ENCODE measurements around the gene HSD3B2.

DNA sequence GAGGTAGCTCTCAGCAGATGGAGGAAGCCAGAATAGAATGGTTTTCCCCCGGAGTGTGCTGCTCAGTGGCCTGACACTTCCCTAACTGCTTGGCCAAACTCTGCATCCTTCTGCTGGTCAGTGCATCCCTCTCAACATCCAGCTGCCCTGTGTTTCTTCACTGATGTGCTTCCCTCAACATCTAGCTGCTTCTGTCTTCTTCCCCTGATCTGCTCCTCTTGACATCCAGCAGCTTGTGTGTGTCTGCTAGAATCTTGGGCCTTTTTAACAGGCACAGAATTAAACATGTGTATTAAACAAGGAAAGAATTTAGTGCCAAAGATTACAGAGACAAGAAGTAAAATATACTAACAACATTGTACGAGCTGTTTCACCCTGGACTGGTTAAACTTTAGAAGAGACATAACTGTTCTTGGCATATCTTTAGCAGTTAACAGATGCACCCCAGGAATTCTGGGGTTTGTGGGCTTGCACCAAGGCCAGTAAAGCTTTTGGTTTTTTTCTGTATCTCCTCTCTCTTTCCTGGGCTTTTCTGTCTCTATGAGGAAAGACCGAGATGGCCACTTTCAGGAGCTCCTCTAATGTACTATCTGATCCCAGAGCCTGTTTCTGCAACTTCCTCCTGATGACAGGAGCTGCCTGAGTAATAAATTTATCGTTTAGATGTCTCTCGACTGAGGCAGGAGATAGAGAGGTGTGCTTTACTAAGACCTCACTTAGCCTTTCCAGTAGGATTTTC, 57.3 kb downstream of the HSD3B2 start:
- TF ChIP-seq, protein P1, sequence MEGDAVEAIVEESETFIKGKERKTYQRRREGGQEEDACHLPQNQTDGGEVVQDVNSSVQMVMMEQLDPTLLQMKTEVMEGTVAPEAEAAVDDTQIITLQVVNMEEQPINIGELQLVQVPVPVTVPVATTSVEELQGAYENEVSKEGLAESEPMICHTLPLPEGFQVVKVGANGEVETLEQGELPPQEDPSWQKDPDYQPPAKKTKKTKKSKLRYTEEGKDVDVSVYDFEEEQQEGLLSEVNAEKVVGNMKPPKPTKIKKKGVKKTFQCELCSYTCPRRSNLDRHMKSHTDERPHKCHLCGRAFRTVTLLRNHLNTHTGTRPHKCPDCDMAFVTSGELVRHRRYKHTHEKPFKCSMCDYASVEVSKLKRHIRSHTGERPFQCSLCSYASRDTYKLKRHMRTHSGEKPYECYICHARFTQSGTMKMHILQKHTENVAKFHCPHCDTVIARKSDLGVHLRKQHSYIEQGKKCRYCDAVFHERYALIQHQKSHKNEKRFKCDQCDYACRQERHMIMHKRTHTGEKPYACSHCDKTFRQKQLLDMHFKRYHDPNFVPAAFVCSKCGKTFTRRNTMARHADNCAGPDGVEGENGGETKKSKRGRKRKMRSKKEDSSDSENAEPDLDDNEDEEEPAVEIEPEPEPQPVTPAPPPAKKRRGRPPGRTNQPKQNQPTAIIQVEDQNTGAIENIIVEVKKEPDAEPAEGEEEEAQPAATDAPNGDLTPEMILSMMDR (IDR thresholded peaks at IDR 0.05; ENCODE audit: low read depth, low read length) = no peak
- no peak for TF ChIP-seq POLR2A (IDR thresholded peaks at IDR 0.05; ENCODE audit: extremely low read depth, insufficient read length)
- TF ChIP-seq, protein P2, sequence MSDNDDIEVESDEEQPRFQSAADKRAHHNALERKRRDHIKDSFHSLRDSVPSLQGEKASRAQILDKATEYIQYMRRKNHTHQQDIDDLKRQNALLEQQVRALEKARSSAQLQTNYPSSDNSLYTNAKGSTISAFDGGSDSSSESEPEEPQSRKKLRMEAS (IDR thresholded peaks at IDR 0.05; ENCODE audit: low read depth, low read length) = no peak

All from NB4 (cell line).